DND-41 (cell line): ENCODE measurements around the gene ZNF512B.

Source experiments
- ATAC-seq: fragments of 200-7000 bp; cut with Tn5 transposase; 3 replicates; pipeline ENCODE4 v1.9.1; 2021; ENCODE audit warnings: low read depth; ENCODE audit not compliant: insufficient read depth
- DNase-seq: peaks from one replicate; pipeline ENCODE4 v3.0.0-alpha.2; 2020
- H2AFZ ChIP-seq: 2 replicates; pipeline ENCODE4 v1.6.0; 2012; ENCODE audit warnings: low read depth, low read length
- H3K27ac ChIP-seq: 2 replicates; pipeline ENCODE4 v1.5.1; 2012; ENCODE audit warnings: low read length, inconsistent platforms
- H3K27me3 ChIP-seq: fragments of 200-600 bp; sonication (generic); 2 replicates; pipeline ENCODE4 v1.6.0; 2012; ENCODE audit warnings: low read length, mild to moderate bottlenecking, inconsistent platforms; ENCODE audit not compliant: insufficient read depth, poor library complexity
- H3K36me3 ChIP-seq: 2 replicates; pipeline ENCODE4 v1.5.1; 2012; ENCODE audit warnings: low read length, inconsistent platforms; ENCODE audit not compliant: insufficient read depth
- H3K4me1 ChIP-seq: 2 replicates; pipeline ENCODE4 v1.5.1; 2012; ENCODE audit warnings: mild to moderate bottlenecking, low read length; ENCODE audit not compliant: insufficient read depth
- H3K4me2 ChIP-seq: 2 replicates; pipeline ENCODE4 v1.6.0; 2012; ENCODE audit warnings: mild to moderate bottlenecking, moderate library complexity, low read length, inconsistent platforms; ENCODE audit not compliant: insufficient read depth
- H3K4me3 ChIP-seq, 2 experiments: fragments of 200-600 bp in 1 of 2; shearing (Covaris generic) in 1 of 2; 2 replicates each; pipeline ENCODE4 v1.5.1; 2012 to 2016; ENCODE audit warnings: inconsistent platforms in 2 of 2, low read length in 2 of 2, mild to moderate bottlenecking in 2 of 2, low read depth in 1 of 2, moderate library complexity in 1 of 2
- H3K79me2 ChIP-seq: 2 replicates; pipeline ENCODE4 v1.6.0; 2012; ENCODE audit warnings: low read length, inconsistent platforms; ENCODE audit not compliant: insufficient read depth
- H3K9ac ChIP-seq: 2 replicates; pipeline ENCODE4 v1.6.0; 2012; ENCODE audit warnings: low read depth, mild to moderate bottlenecking, inconsistent platforms, low read length, moderate library complexity
- H3K9me3 ChIP-seq: 2 replicates; pipeline ENCODE4 v1.5.1; 2012; ENCODE audit warnings: low read length, moderate library complexity, mild to moderate bottlenecking, inconsistent platforms; ENCODE audit not compliant: insufficient read depth, severe bottlenecking
- H4K20me1 ChIP-seq: 2 replicates; pipeline ENCODE4 v1.6.0; 2012; ENCODE audit warnings: low read length; ENCODE audit not compliant: insufficient read depth
- CTCF ChIP-seq: IDR thresholded peaks from 2 replicates; pipeline ENCODE4 v1.5.1; 2012; ENCODE audit warnings: borderline replicate concordance, low read length, moderate library complexity, mild to moderate bottlenecking; ENCODE audit not compliant: poor library complexity, severe bottlenecking; ENCODE audit errors: extremely low read depth
- EZH2 ChIP-seq: IDR thresholded peaks from 3 replicates; pipeline ENCODE4 v1.6.1; 2012; ENCODE audit warnings: borderline replicate concordance, low read depth, mild to moderate bottlenecking, moderate library complexity, low read length, inconsistent platforms; ENCODE audit not compliant: severe bottlenecking

Gene ZNF512B

GRCh38 chr20:63943808-63944077, 26.0 kb downstream of the ZNF512B start:
- H3K9me3 ChIP-seq: no peaks in the 10 kb centered on the region
- ATAC-seq (no peak), DNase-seq (no peak)
- no peak overlapping the region for H3K9ac ChIP-seq
- peaks cover 65% of the 10 kb centered on the region for H3K79me2 ChIP-seq
- H3K4me1 ChIP-seq: no peaks in the 10 kb centered on the region
- H4K20me1 ChIP-seq: peaks cover 91% of the 10 kb centered on the region
- no peaks in the 10 kb centered on the region for H3K27me3 ChIP-seq
- peaks cover 77% of the 10 kb centered on the region for H3K36me3 ChIP-seq
- no peak overlapping the region for H3K27ac ChIP-seq
- no peak overlapping the region for H2AFZ ChIP-seq
- TF ChIP-seq EZH2 (no peak), CTCF (no peak)
- H3K4me2 ChIP-seq: no peak overlapping the region
- no peak overlapping the region for H3K4me3 ChIP-seq

- ATAC-seq (no peak), DNase-seq (no peak)
- Histone ChIP-seq H3K9ac (no peak overlapping the region), H3K27ac (no peak overlapping the region), H4K20me1 (peaks cover 87% of the 10 kb centered on the region), H3K4me1 (no peaks in the 10 kb centered on the region), H3K36me3 (peaks cover 82% of the 10 kb centered on the region), H3K9me3 (no peaks in the 10 kb centered on the region), H2AFZ (no peak overlapping the region), H3K27me3 (no peaks in the 10 kb centered on the region), H3K4me2 (no peak overlapping the region), H3K4me3 (no peak overlapping the region), H3K79me2 (peaks cover 61% of the 10 kb centered on the region)
- no peak for TF ChIP-seq EZH2
- no peak for TF ChIP-seq CTCF
Observed at GRCh38 chr20:63942969-63943807, 26.5 kb downstream of the ZNF512B start.

- TF ChIP-seq CTCF (no peak), EZH2 (no peak)
- peaks cover 81% of the 10 kb centered on the region for H4K20me1 ChIP-seq
- peak; percentile 47 for DNase-seq
- H3K79me2 ChIP-seq: peaks cover 53% of the 10 kb centered on the region
- no peak overlapping the region for H3K9ac ChIP-seq
- H3K4me2 ChIP-seq: no peak overlapping the region
- H2AFZ ChIP-seq: no peak overlapping the region
- no peak for ATAC-seq
- H3K27ac ChIP-seq: no peak overlapping the region
- H3K9me3 ChIP-seq: no peaks in the 10 kb centered on the region
- no peaks in the 10 kb centered on the region for H3K27me3 ChIP-seq
- H3K4me3 ChIP-seq: no peak overlapping the region
- H3K4me1 ChIP-seq: no peaks in the 10 kb centered on the region
- H3K36me3 ChIP-seq: peaks cover 82% of the 10 kb centered on the region
Observed at GRCh38 chr20:63942250-63942951, 27.3 kb downstream of the ZNF512B start.
